Spleen (tissue), 11 donors: ENCODE measurements around the gene ATP1B3. TPM values are rescaled to one million over a fixed set of nuclear protein-coding genes. Genes with fewer than 3 reads are reported as not detected.
"Not testable (repeated sequence)": the region's sequence is repeated elsewhere in the genome, so short reads cannot be mapped to it uniquely, and the experiment has no call there.

Source experiments
- DNase-seq: peaks from one replicate; pipeline ENCODE4 v3.0.0-alpha.2; 2020
- H3K27ac ChIP-seq, 8 donors: fragments of 200-600 bp; sonication (generic) in 7 of 8; 1 replicate in 4 of 8; 2 replicates in 4 of 8; pipeline versions ENCODE4 v1.5.0 to v1.8.0; 2016 to 2021; ENCODE audit warnings: inconsistent platforms in 4 of 8, mild to moderate bottlenecking in 4 of 8, moderate library complexity in 1 of 8
- H3K27me3 ChIP-seq, 7 donors: fragments of 200-600 bp; sonication (generic) in 6 of 7; replicated peaks in 1 of 7; 1 replicate in 4 of 7; 2 replicates in 3 of 7; pipeline versions ENCODE4 v1.5.0 to v1.8.0; 2016 to 2021; ENCODE audit warnings: inconsistent platforms in 3 of 7, mild to moderate bottlenecking in 1 of 7
- H3K36me3 ChIP-seq, 6 donors: fragments of 200-600 bp; sonication (generic) in 5 of 6; 1 replicate in 4 of 6; 2 replicates in 2 of 6; pipeline versions ENCODE4 v1.5.0 to v1.8.0; 2016 to 2021; ENCODE audit warnings: inconsistent platforms in 2 of 6
- H3K4me1 ChIP-seq, 6 donors: fragments of 200-600 bp; sonication (generic) in 5 of 6; 1 replicate in 3 of 6; 2 replicates in 3 of 6; pipeline versions ENCODE4 v1.5.0 to v1.8.0; 2016 to 2021; ENCODE audit warnings: inconsistent platforms in 3 of 6
- H3K4me3 ChIP-seq, 8 donors: fragments of 200-600 bp; sonication (generic) in 7 of 8; 1 replicate in 4 of 8; 2 replicates in 4 of 8; pipeline versions ENCODE4 v1.5.0 to v1.8.0; 2016 to 2021; ENCODE audit warnings: inconsistent platforms in 4 of 8, mild to moderate bottlenecking in 4 of 8, moderate library complexity in 2 of 8
- H3K9me3 ChIP-seq, 8 donors: fragments of 200-600 bp; sonication (generic) in 7 of 8; 1 replicate in 4 of 8; 2 replicates in 4 of 8; pipeline versions ENCODE4 v1.5.0 to v1.8.0; 2016 to 2021; ENCODE audit warnings: inconsistent platforms in 4 of 8
- POLR2A ChIP-seq, 3 donors: fragments of 450-650 bp; IDR thresholded peaks; one replicate each; pipeline ENCODE4 v1.5.1; 2017; ENCODE audit warnings: antibody characterized with exemption in 3 of 3, mild to moderate bottlenecking in 1 of 3
- POLR2AphosphoS5 ChIP-seq, 3 donors: sonication (generic); formaldehyde crosslinking; IDR thresholded peaks; one replicate each; pipeline ENCODE4 v1.5.1; 2017; ENCODE audit warnings: antibody characterized with exemption in 3 of 3
- WGBS, 5 donors: extraction: QIAGEN DNeasy Blood & Tissue Kit in 3 of 5; methylation state at CpG; one replicate each; pipeline versions ENCODE4 v1.1.5 to v1.1.7; 2013 to 2018; 5-methylcytosine and 5-hydroxymethylcytosine counted together
- intact Hi-C: fragments of 100-400 bp; cut with DNase I; formaldehyde crosslinking; loops from one replicate; pipeline ENCODE4 v1.15.0; 2023; ENCODE audit warnings: low total_unique reads
- polyA plus RNA-seq, 3 donors: library from polyadenylated mRNA; stranded (reverse); fragments of 200-250 nt; gene quantifications; one replicate each; pipeline ENCODE4 v1.2.1, GENCODE V29; 2013
- total RNA-seq, 7 donors: library from RNA; depleted of rRNA in 3 of 7; stranded (reverse); fragments of >200 nt in 3 of 7; fragmentation: NEBNext Ultra II Directional in 4 of 7; extraction: Animal tissue kit (Norgen Biotek cat#: 25700) in 4 of 7; gene quantifications; one replicate each; pipeline versions ENCODE4 v1.1.0 to v1.2.1, GENCODE V29; 2016 to 2021
- TF ChIP-seq, protein P1 (sequence below), 11 experiments: fragments of 200-600 bp in 7 of 11; fragments of 450-650 bp in 4 of 11; sonication (generic) in 4 of 11; IDR thresholded peaks in 8 of 11; conservative IDR thresholded peaks in 3 of 11; 1 replicate in 7 of 11; 2 replicates in 4 of 11; pipeline versions ENCODE4 v1.4.0 to v1.8.0; 2016 to 2021; ENCODE audit warnings: antibody characterized with exemption in 11 of 11, inconsistent platforms in 4 of 11, mild to moderate bottlenecking in 1 of 11
- donor health status: healthy with polysubstance abuse.
- donor health status: DM: no; HTN: no; CAD: no; lungs with moderate emphysema.
- donor health status: DM: no; HTN: no; CAD: no.
- donor health status: Bipolar disorder and iron deficiency.
- donor health status: healthy.
- donor health status: DM: no; HTN: no; CAD: no.
- donor health status: DM: yes; HTN: yes; CAD: no.

ATP1B3 gene
- total and polyA plus RNA-seq, 10 donors, result 35.7 to 80.1 (median 66.4) TPM

DNA sequence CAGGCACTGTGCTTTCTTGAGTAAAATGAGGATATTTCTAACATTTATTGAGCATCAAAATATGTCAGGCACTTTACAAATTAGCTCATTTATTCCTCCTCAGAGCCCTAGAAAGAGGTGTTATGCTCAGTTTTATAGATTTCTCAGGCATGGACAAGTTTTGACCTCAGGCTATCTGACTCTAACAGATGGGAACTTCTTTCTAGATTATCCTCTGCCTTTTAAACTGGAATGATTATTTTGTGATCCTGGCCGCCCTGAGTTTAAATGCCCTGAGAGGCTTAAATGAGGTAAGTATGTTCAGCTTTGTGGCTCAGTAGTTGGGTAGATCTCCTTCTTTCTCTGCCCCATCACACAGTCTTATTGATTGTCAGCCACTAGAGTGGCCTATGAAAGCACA, 32.3 kb upstream of the ATP1B3 start:
- intact Hi-C loops, result no loop called here
- Histone ChIP-seq H3K27me3 (no peaks in the 10 kb centered on the region), H3K9me3 (no peaks in the 10 kb centered on the region), H3K4me1 (no peaks in the 10 kb centered on the region), H3K36me3 (no peaks in the 10 kb centered on the region), H3K4me3 (no peak overlapping the region), H3K27ac (no peak overlapping the region)
- DNase-seq, result no peak
- TF ChIP-seq, protein P1, sequence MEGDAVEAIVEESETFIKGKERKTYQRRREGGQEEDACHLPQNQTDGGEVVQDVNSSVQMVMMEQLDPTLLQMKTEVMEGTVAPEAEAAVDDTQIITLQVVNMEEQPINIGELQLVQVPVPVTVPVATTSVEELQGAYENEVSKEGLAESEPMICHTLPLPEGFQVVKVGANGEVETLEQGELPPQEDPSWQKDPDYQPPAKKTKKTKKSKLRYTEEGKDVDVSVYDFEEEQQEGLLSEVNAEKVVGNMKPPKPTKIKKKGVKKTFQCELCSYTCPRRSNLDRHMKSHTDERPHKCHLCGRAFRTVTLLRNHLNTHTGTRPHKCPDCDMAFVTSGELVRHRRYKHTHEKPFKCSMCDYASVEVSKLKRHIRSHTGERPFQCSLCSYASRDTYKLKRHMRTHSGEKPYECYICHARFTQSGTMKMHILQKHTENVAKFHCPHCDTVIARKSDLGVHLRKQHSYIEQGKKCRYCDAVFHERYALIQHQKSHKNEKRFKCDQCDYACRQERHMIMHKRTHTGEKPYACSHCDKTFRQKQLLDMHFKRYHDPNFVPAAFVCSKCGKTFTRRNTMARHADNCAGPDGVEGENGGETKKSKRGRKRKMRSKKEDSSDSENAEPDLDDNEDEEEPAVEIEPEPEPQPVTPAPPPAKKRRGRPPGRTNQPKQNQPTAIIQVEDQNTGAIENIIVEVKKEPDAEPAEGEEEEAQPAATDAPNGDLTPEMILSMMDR (IDR thresholded peaks at IDR 0.05 in 8 of 11, conservative IDR thresholded peaks at IDR 0.05 in 3 of 11), result no peak
- TF ChIP-seq POLR2A (IDR thresholded peaks at IDR 0.05) (no peak), POLR2AphosphoS5 (IDR thresholded peaks at IDR 0.05) (no peak)
- WGBS, 5 donors, result 85 to 100% (median 90%) methylated on average over 1 of the region's 1 CpG

DNA sequence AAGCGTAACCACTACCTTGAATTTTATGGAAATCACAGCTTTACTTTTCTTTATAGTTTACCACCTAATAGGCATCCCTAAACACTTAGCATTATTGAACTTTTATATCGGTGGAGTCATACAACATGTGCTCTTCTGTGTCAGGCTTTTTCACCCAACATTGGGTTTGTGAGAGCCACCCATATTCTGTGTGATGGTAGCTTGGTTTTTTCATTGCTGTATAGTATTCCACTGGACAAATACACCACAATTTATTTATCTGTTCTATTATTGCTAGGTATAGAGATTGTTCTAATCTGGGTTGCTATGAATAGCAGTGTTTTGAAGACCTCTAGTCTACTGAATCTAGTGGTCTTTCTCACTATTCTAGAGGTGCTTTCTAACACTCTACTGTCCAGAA, 31.6 kb upstream of the ATP1B3 start:
- no peaks in the 10 kb centered on the region for H3K9me3 ChIP-seq
- no peaks in the 10 kb centered on the region for H3K36me3 ChIP-seq
- intact Hi-C loops, result no loop called here
- H3K4me1 ChIP-seq, result no peaks in the 10 kb centered on the region
- no peak for DNase-seq
- H3K4me3 ChIP-seq, result no peak overlapping the region
- H3K27me3 ChIP-seq, result no peaks in the 10 kb centered on the region
- TF ChIP-seq POLR2AphosphoS5 (IDR thresholded peaks at IDR 0.05), result no peak
- no peak for TF ChIP-seq POLR2A (IDR thresholded peaks at IDR 0.05)
- TF ChIP-seq, protein P1 (IDR thresholded peaks at IDR 0.05 in 8 of 11, conservative IDR thresholded peaks at IDR 0.05 in 3 of 11), result no peak
- no peak overlapping the region for H3K27ac ChIP-seq
- WGBS, 5 donors, result 94 to 98% (median 95%) methylated on average over 2 of the region's 2 CpGs

DNA sequence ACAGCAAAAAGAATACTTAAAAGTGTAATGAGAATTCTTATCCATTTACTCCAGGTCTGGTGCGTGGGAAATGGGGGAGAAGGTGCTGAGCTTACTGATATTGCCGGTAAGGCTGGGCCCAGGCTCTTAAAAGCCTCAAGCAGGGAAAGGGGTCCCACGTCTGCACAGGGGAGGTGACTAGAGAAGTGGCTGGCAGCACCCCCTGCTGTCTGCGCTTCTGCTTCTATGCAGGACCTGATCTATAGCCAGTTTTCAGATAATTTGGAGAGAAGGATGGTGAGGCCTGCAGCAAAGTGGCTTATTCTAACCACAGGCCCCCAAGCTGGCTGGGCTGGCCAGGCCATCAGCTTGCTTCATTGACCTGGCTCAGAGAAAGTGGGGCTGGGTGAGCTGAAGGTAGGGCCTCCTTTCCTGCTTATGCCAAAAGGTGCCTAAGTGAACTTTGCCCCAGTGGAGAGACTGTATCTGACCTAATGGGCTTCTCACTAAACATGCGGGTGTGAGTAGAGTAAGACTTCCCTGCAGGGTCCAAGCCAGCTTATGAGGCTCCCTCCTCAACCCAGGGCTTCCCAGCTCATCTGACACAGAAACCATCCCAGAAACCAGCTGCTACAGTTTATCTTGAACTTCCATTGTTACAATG, 30.9 kb upstream of the ATP1B3 start:
- DNase-seq, result no peak
- intact Hi-C loops, result no loop called here

DNA sequence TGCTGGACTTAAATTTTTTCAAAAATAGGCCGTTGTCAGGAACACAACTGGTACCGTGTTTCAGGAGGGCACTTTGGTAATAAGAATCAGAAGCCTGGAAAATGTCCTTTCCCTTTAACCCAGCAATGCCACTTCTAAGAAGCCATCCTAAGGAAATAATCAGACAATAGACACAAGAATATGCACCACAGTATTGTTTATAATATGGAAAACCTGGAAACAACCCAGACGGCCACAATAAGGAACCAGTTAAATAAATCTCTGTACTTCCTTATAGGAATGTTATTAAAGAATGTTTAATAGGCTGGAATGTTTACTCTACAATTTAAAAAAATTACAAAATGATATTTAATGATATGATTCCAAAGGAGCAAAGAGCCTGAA, 30.4 kb upstream of the ATP1B3 start:
- Histone ChIP-seq H3K36me3 (no peaks in the 10 kb centered on the region), H3K9me3 (no peaks in the 10 kb centered on the region), H3K4me1 (peaks cover 0 to 4% (median 0%) of the 10 kb centered on the region in 6 donors), H3K4me3 (no peak overlapping the region), H3K27ac (no peak overlapping the region), H3K27me3 (no peaks in the 10 kb centered on the region)
- 68 to 81% (median 72%) methylated on average over 3 of the region's 3 CpGs for WGBS, 5 donors
- intact Hi-C loops, result no loop called here
- TF ChIP-seq, protein P1 (IDR thresholded peaks at IDR 0.05 in 8 of 11, conservative IDR thresholded peaks at IDR 0.05 in 3 of 11), result no peak
- TF ChIP-seq POLR2AphosphoS5 (IDR thresholded peaks at IDR 0.05) (no peak), POLR2A (IDR thresholded peaks at IDR 0.05) (no peak)
- DNase-seq, result no peak

More for the DNA sequence above, 30.9 kb upstream of the ATP1B3 start:
- H3K4me1 ChIP-seq, result no peaks in the 10 kb centered on the region
- H3K4me3 ChIP-seq, result no peak overlapping the region
- no peak overlapping the region for H3K27ac ChIP-seq
- TF ChIP-seq, protein P1 (IDR thresholded peaks at IDR 0.05 in 8 of 11, conservative IDR thresholded peaks at IDR 0.05 in 3 of 11), result peak in 1 of 11 experiments; percentile 8
- TF ChIP-seq POLR2A (IDR thresholded peaks at IDR 0.05) (no peak), POLR2AphosphoS5 (IDR thresholded peaks at IDR 0.05) (no peak)
- no peaks in the 10 kb centered on the region for H3K27me3 ChIP-seq
- WGBS, 5 donors, result 74 to 82% (median 78%) methylated on average over 4 to 5 of the region's 5 CpGs
- H3K9me3 ChIP-seq, result no peaks in the 10 kb centered on the region
- H3K36me3 ChIP-seq, result no peaks in the 10 kb centered on the region

DNA sequence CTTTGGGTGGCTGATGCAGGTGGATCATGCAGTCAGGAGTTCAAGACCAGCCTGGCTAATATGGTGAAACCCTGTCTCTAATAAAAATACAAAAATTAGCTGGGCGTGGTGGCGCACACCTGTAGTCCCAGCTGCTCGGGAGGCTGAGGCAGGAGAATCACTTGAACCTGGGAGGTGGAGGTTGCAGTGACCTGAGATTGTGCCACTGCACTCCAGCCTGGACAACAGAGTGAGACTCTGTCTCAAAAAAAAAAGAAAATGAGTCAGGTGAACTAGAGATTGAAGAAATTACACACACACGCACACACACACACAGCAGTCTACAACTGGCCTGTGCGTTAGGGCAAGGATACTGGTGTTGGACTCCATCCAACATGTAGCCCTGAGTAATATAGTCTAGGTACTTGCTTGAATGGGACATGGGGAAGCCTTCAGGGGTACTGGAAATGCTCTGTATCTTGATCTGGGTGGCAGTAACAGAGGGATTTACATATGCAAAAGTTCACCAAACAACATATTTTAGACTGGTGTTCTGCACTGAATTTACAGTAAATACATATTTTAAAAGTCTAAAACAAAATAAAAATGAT, 28.2 kb upstream of the ATP1B3 start:
- H3K27me3 ChIP-seq, H3K9me3 ChIP-seq, DNase-seq, H3K36me3 ChIP-seq, intact Hi-C loops, H3K4me3 ChIP-seq, H3K27ac ChIP-seq: not testable (repeated sequence)
- H3K4me1 ChIP-seq, result peaks cover 0 to 25% (median 0%) of the 10 kb centered on the region in 6 donors
- WGBS, 5 donors, result 85 to 96% (median 92%) methylated on average over 5 of the region's 5 CpGs
